Bronchial epithelial cell (primary cell): ENCODE results near the gene CDR2. TPM values are rescaled to one million over a fixed set of nuclear protein-coding genes. Genes with fewer than 3 reads are reported as not detected.
"Not testable (repeated sequence)": the region's sequence is repeated elsewhere in the genome, so short reads cannot be mapped to it uniquely, and the experiment has no call there.

Experiments used
- DNase-seq: peaks from one replicate; pipeline ENCODE4 v3.0.0-alpha.2; 2010; ENCODE audit warnings: low read depth
- FAIRE-seq: peaks from 2 replicates; lab custom pipeline; 2011; peaks lifted over from hg19 to GRCh38; lab: Jason Lieb, UNC
- H3K27me3 ChIP-seq: 2 replicates; pipeline ENCODE4 v1.5.1; 2011; ENCODE audit warnings: low read length; ENCODE audit not compliant: control insufficient read depth, insufficient read depth
- H3K36me3 ChIP-seq: 2 replicates; pipeline ENCODE4 v1.5.1; 2011; ENCODE audit warnings: low read length; ENCODE audit not compliant: control insufficient read depth, insufficient read depth
- H3K4me3 ChIP-seq: 2 replicates; pipeline ENCODE4 v1.5.1; 2011; ENCODE audit warnings: mild to moderate bottlenecking, low read depth, low read length, control low read depth
- total RNA-seq: library from RNA; depleted of rRNA; stranded (reverse); fragments of >200 nt; gene quantifications from 2 replicates; pipeline ENCODE4 v1.2.1, GENCODE V29; 2014
- TF ChIP-seq, protein P1 (sequence below): IDR thresholded peaks from 2 replicates; pipeline ENCODE4 v1.5.1; 2011; ENCODE audit warnings: mild to moderate bottlenecking, moderate library complexity, low read length, control low read depth, inconsistent platforms; ENCODE audit not compliant: insufficient read depth, severe bottlenecking

CDR2 gene
- 16.8 and 25.3 TPM in 2 replicates for total RNA-seq

DNA sequence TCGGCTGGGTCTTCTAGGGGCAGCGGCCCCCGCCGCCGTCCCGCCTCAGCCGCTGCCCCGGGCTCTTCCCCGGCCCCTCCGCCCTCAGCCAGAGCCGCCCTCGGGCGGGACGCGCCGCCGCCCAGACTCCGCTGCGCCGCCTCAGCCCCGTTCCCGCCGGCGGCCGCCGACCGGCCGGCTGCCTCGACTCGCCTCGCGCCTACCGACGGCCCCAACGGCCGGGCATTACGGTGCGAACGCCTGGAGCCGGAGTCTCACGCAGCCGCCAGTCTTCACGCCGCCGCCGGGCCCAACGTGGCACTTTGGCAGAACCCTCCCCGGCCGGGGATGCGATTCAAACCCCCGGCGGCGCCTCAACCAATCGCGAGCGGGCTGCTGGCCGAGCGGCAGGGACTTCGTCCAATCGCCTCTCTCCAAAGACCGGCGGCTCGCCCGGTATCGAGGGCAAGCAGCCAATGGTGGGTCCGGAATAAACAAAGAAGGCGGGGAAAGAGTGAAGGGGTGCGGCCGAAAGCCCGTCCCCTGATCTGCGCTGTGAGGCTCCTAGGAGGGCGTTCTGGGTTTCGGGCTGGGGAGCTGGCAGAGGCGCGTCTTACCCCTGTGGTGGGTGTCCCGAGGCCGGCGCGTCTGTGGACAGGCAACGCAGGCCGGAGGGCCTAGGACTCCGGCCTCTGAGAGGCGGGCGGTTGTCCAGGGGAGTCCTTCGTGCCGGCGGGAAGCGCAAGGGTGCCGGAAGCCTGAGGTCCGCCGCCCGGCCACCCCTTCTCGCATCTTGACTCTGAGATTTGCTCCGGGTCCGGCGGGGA, at the start of gene CDR2:
Gene CDR2, minus strand, starts transcription at position 309 of the 806 bp plus-strand sequence. CDS start 310 bp downstream, outside the sequence.
- TF ChIP-seq, protein P1, sequence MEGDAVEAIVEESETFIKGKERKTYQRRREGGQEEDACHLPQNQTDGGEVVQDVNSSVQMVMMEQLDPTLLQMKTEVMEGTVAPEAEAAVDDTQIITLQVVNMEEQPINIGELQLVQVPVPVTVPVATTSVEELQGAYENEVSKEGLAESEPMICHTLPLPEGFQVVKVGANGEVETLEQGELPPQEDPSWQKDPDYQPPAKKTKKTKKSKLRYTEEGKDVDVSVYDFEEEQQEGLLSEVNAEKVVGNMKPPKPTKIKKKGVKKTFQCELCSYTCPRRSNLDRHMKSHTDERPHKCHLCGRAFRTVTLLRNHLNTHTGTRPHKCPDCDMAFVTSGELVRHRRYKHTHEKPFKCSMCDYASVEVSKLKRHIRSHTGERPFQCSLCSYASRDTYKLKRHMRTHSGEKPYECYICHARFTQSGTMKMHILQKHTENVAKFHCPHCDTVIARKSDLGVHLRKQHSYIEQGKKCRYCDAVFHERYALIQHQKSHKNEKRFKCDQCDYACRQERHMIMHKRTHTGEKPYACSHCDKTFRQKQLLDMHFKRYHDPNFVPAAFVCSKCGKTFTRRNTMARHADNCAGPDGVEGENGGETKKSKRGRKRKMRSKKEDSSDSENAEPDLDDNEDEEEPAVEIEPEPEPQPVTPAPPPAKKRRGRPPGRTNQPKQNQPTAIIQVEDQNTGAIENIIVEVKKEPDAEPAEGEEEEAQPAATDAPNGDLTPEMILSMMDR: no peak
- H3K36me3 ChIP-seq: no peaks in the 10 kb centered on the region
- H3K27me3 ChIP-seq: no peaks in the 10 kb centered on the region
- peak; percentile 91 for DNase-seq
- H3K4me3 ChIP-seq: peak within 1 kb of the TSS; percentile 72
- no peak for FAIRE-seq

DNA sequence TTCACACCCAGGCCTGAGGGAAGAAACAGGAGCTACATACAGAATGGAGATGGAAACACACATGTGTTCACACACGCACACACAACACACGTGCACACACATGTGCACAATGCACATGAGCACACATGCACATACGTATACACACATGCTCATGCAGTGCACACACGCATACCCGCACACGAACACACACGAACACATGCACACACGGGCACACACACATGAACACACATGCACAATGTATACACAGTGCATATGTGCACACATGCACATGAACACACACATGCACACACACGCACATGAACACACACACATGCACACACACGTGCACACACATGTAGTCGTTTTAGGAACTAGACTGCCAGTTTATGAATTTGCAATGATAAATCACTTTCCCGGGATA, 49.3 kb upstream of the CDR2 start:
- peaks cover 15% of the 10 kb centered on the region for H3K36me3 ChIP-seq
- DNase-seq (no peak), FAIRE-seq (peak; percentile 50)
- TF ChIP-seq, protein P1: no peak
- H3K27me3 ChIP-seq: no peaks in the 10 kb centered on the region
- no peak overlapping the region for H3K4me3 ChIP-seq

DNA sequence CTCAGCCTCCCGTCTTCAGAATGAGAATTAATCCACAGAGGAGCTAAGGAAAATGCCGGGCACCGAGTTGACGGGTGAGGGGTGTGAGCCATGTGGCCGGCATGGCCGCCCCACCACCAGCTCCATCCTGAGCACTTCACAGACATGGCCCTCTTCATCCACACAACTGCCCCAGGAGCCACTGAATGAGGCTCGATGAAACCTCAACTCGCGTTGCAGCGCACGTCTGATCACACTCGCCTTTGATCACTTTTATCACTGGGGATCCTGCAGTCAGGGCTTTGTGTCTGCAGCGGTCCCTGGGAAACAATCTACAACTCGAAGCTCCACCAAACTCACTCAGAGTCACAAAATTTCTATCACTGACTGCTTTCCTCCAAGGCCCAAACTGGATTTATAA, 46.7 kb upstream of the CDR2 start:
- TF ChIP-seq, protein P1: no peak
- Histone ChIP-seq H3K36me3 (peaks cover 10% of the 10 kb centered on the region), H3K27me3 (no peaks in the 10 kb centered on the region), H3K4me3 (no peak overlapping the region)
- no peak for FAIRE-seq
- DNase-seq: no peak

DNA sequence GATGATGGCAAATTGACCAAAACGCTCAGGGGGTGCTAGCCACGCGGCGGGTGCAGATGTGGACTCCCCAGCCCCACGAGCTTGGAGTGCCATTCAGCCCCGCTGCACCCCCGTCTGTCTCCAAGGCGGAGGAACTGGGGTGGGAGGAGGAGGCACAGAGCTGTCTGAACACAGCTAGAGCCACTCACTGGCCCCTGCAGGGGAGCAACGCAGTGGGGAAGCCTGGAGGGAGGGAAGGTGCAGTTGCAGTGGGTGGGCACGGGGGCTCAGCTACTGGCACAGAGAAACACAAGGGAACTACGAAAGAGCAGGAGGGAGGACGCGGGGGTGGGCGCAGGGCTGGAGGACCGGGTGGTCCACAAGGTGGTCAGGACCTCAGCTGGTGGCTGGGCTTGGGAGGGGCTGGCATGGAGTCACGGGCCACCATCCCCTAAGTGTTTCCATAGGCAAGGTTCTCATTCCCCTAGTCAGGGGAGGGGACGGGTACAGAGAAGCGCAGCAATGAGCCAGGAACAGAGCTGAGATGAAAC, 46.3 kb upstream of the CDR2 start:
- Histone ChIP-seq H3K27me3 (no peaks in the 10 kb centered on the region), H3K36me3 (peaks cover 7% of the 10 kb centered on the region), H3K4me3 (no peak overlapping the region)
- no peak for DNase-seq
- TF ChIP-seq, protein P1: no peak
- no peak for FAIRE-seq

DNA sequence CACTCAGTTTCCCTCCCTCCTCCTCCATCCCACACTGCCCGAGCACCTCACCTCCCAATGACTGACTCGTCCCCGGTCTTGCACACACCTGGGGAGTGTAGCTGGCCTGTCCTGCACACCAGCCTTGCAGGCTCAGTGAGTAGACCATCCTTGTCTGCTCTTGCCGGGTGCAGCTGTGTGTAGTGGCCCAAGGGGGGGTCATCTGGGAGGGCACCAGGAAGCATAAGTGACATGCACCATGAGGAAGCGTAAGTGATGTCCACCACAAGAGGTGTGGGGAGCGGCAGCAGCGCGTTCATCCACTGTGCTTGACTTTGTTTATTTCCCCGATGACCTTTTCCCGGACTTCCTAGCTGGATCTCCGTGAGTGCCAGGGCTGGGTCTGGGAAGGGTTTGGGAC, 45.5 kb upstream of the CDR2 start:
- TF ChIP-seq, protein P1: no peak
- Histone ChIP-seq H3K27me3 (no peaks in the 10 kb centered on the region), H3K36me3 (peaks cover 6% of the 10 kb centered on the region), H3K4me3 (no peak overlapping the region)
- FAIRE-seq: no peak
- DNase-seq: no peak

DNA sequence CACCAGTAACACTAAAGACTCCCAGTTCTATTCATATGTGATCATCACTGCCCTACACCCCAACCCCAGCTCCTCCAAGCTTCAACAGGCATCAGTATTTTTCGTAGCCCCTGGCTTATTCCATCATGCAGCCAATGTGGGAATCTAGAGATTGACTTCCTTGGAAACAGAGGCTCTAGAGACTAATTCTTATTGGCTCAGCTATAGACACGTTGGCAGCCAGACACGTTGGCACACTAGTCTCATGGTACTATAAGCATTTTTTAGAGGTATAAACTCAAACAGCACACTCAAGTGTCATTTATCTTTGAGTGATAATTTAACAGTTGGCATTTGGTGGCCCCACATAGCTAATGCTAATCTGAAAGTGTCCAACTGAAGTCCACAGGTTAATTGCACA, 44.4 kb upstream of the CDR2 start:
- DNase-seq (no peak), FAIRE-seq (no peak)
- Histone ChIP-seq H3K4me3 (no peak overlapping the region), H3K27me3 (no peaks in the 10 kb centered on the region), H3K36me3 (peaks cover 6% of the 10 kb centered on the region)
- TF ChIP-seq, protein P1: no peak

DNA sequence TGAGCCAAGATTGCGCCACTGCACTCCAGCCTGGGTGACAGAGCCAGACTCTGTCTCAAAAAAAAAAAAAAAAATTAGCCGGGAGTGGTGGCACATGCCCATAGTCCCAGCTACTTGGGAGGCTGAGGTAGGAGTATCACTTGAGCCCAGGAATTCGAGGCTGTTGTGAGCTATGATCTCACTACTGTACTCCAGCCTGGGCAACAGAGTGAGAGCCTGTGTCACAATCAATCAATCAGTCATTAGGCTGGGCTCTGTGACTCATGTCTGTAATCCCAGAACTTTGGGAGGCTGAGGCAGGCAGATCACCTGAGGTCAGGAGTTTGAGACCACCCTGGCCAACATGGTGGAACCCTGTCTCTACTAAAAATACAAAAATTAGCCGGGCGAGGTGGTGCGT, 43.4 kb upstream of the CDR2 start:
- peak; percentile 29 for DNase-seq
- not testable (repeated sequence) for H3K27me3 ChIP-seq, H3K36me3 ChIP-seq, FAIRE-seq, H3K4me3 ChIP-seq
